HL-60 (cell line): ENCODE data around the gene SLC4A1. TPM values are rescaled to one million over a fixed set of nuclear protein-coding genes. Genes with fewer than 3 reads are reported as not detected.

Source experiments
- DNase-seq, 2 experiments: peaks; one replicate each; pipeline ENCODE4 v3.0.0-alpha.2; 2010 to 2020; ENCODE audit warnings: low read depth in 1 of 2, low spot score in 1 of 2
- H3K27ac ChIP-seq: fragments of 250-450 bp; sonication (Bioruptor Pico); replicated peaks from 2 replicates; pipeline ENCODE4 v1.5.1; 2020; ENCODE audit warnings: mild to moderate bottlenecking, moderate library complexity
- H3K27me3 ChIP-seq: fragments of 250-450 bp; sonication (Bioruptor Pico); 2 replicates; pipeline ENCODE4 v1.5.1; 2021; ENCODE audit warnings: mild to moderate bottlenecking, moderate library complexity; ENCODE audit not compliant: insufficient read depth, poor library complexity, severe bottlenecking
- H3K4me3 ChIP-seq: replicated peaks from 2 replicates; pipeline ENCODE4 v1.5.1; 2011; ENCODE audit warnings: mild to moderate bottlenecking, control low read depth, low read length; ENCODE audit not compliant: insufficient read depth
- CTCF ChIP-seq: IDR thresholded peaks from one replicate; pipeline ENCODE4 v1.5.1; 2011; ENCODE audit warnings: low read length, control low read depth, inconsistent platforms; ENCODE audit not compliant: insufficient read depth
- POLR2AphosphoS5 ChIP-seq: IDR thresholded peaks from 2 replicates; pipeline ENCODE4 v1.6.1; 2012; ENCODE audit warnings: low read depth
- microRNA-seq: library from miRNA; unstranded; fragments of <30 nt; microRNA quantifications from one replicate; pipeline ENCODE4, GENCODE V29; 2018

Gene SLC4A1

GRCh38 chr17:44198721-44199552 lies 69.0 kb downstream of the SLC4A1 start:
- H3K27me3 ChIP-seq: no peaks in the 10 kb centered on the region
- peak overlapping the region; percentile 93 for H3K27ac ChIP-seq
- TF ChIP-seq CTCF (no peak), POLR2AphosphoS5 (0 out of 2 replicates have a peak, but pooled peaks have one; percentile 0)
- peak in 1 of 2 experiments; percentile 44 for DNase-seq
- H3K4me3 ChIP-seq: peak overlapping the region; percentile 75

Small RNA genes within 50 kb of the gene (microRNA-seq; reads per million reads assigned to microRNA genes)
- gene MIR6782: not detected
